GM23338 (cell line): ENCODE measurements around the gene FBXO41. TPM values are rescaled to one million over a fixed set of nuclear protein-coding genes. Genes with fewer than 3 reads are reported as not detected.

Source experiments
- ATAC-seq: fragments of 200-7000 bp; cut with Tn5 transposase; 3 replicates; pipeline ENCODE4 v1.9.1; 2020
- DNase-seq: peaks from one replicate; pipeline ENCODE4 v3.0.0-alpha.2; 2015; ENCODE audit warnings: low spot score
- H2AFZ ChIP-seq: fragments of 200-600 bp; sonication (generic); 2 replicates; pipeline ENCODE4 v1.8.0; 2016; ENCODE audit warnings: antibody characterized with exemption, mild to moderate bottlenecking, moderate library complexity
- H3F3A ChIP-seq: fragments of 200-600 bp; sonication (generic); replicated peaks from 2 replicates; pipeline ENCODE4 v1.8.0; 2017; ENCODE audit warnings: antibody characterized with exemption, mixed run types, low read depth
- H3K27ac ChIP-seq: fragments of 200-600 bp; sonication (generic); 2 replicates; pipeline ENCODE4 v1.6.1; 2016; ENCODE audit warnings: low read depth
- H3K27me3 ChIP-seq: fragments of 200-600 bp; sonication (generic); 2 replicates; pipeline ENCODE4 v1.8.0; 2016; ENCODE audit warnings: mild to moderate bottlenecking, mixed run types, moderate library complexity; ENCODE audit not compliant: insufficient read depth
- H3K36me3 ChIP-seq: fragments of 200-600 bp; sonication (generic); 2 replicates; pipeline ENCODE4 v1.8.0; 2016; ENCODE audit warnings: mild to moderate bottlenecking; ENCODE audit not compliant: insufficient read depth
- H3K4me1 ChIP-seq: fragments of 200-600 bp; sonication (generic); 2 replicates; pipeline ENCODE4 v1.8.0; 2016; ENCODE audit warnings: mild to moderate bottlenecking, moderate library complexity; ENCODE audit not compliant: insufficient read depth
- H3K4me2 ChIP-seq: fragments of 200-600 bp; sonication (generic); 2 replicates; pipeline ENCODE4 v1.7.1; 2017; ENCODE audit warnings: mixed run types
- H3K4me3 ChIP-seq: fragments of 200-600 bp; sonication (generic); 2 replicates; pipeline ENCODE4 v1.6.1; 2016; ENCODE audit warnings: mixed run types
- H3K79me2 ChIP-seq: fragments of 200-600 bp; sonication (generic); replicated peaks from 2 replicates; pipeline ENCODE4 v1.8.0; 2017; ENCODE audit warnings: mild to moderate bottlenecking; ENCODE audit not compliant: insufficient read depth
- H3K9me2 ChIP-seq: fragments of 200-600 bp; sonication (generic); 2 replicates; pipeline ENCODE4 v1.8.0; 2017; ENCODE audit not compliant: insufficient read depth
- H4K20me1 ChIP-seq: fragments of 200-600 bp; sonication (generic); replicated peaks from 2 replicates; pipeline ENCODE4 v1.8.0; 2017; ENCODE audit warnings: mild to moderate bottlenecking; ENCODE audit not compliant: insufficient read depth
- H3K27ac Mint-ChIP-seq: 2 replicates; pipeline ENCODE4 v1.8.0; 2020; ENCODE audit warnings: inconsistent platforms, mild to moderate bottlenecking, moderate library complexity, mixed read lengths
- H3K27me3 Mint-ChIP-seq: 3 replicates; pipeline ENCODE4 v1.8.0; 2022; ENCODE audit warnings: low read depth, mild to moderate bottlenecking, moderate library complexity, mixed read lengths, inconsistent platforms; ENCODE audit not compliant: insufficient read depth, poor library complexity
- H3K36me3 Mint-ChIP-seq: 3 replicates; pipeline ENCODE4 v1.8.0; 2021; ENCODE audit warnings: low read depth, mild to moderate bottlenecking, inconsistent platforms, moderate library complexity, mixed read lengths
- H3K4me1 Mint-ChIP-seq: 3 replicates; pipeline ENCODE4 v1.8.0; 2020; ENCODE audit warnings: mild to moderate bottlenecking, inconsistent platforms, mixed read lengths
- H3K4me3 Mint-ChIP-seq: 3 replicates; pipeline ENCODE4 v1.8.0; 2021; ENCODE audit warnings: moderate library complexity, mild to moderate bottlenecking, inconsistent platforms, mixed read lengths
- H3K9me3 Mint-ChIP-seq: 3 replicates; pipeline ENCODE4 v1.8.0; 2020; ENCODE audit warnings: moderate library complexity, mild to moderate bottlenecking, inconsistent platforms, mixed read lengths
- CREB1 ChIP-seq: fragments of 250-450 bp; sonication (Bioruptor Pico); IDR thresholded peaks from 2 replicates; pipeline ENCODE4 v1.5.0; 2020; ENCODE audit warnings: low read depth, mild to moderate bottlenecking, moderate library complexity
- CTCF ChIP-seq, 2 experiments: fragments of 200-600 bp in 1 of 2; sonication (generic) in 1 of 2; conservative IDR thresholded peaks; 2 replicates each; pipeline versions ENCODE4 v1.5.1 to v1.6.1; 2016 to 2017; ENCODE audit warnings: antibody characterized with exemption in 2 of 2, low read depth in 2 of 2, mild to moderate bottlenecking in 2 of 2, moderate library complexity in 1 of 2
- ETS1 ChIP-seq: IDR thresholded peaks from 2 replicates; pipeline ENCODE4 v1.6.1; 2016; ENCODE audit warnings: antibody characterized with exemption
- EZH2 ChIP-seq: fragments of 200-600 bp; sonication (generic); IDR thresholded peaks from one replicate; pipeline ENCODE4 v1.8.0; 2017; ENCODE audit warnings: antibody characterized with exemption, mild to moderate bottlenecking, low read depth; ENCODE audit not compliant: unreplicated experiment
- EZH2phosphoT487 ChIP-seq: fragments of 200-600 bp; sonication (generic); IDR thresholded peaks from one replicate; pipeline ENCODE4 v1.8.1; 2018; ENCODE audit warnings: antibody characterized with exemption; ENCODE audit not compliant: unreplicated experiment
- JUNB ChIP-seq: IDR thresholded peaks from one replicate; pipeline ENCODE4 v1.6.1; 2016; ENCODE audit warnings: antibody characterized with exemption; ENCODE audit not compliant: unreplicated experiment
- NANOG ChIP-seq: IDR thresholded peaks from 2 replicates; pipeline ENCODE4 v1.6.1; 2016; ENCODE audit warnings: antibody characterized with exemption, borderline replicate concordance
- POLR2AphosphoS5 ChIP-seq: IDR thresholded peaks from 2 replicates; pipeline ENCODE4 v1.6.1; 2016; ENCODE audit warnings: antibody characterized with exemption, low read depth
- STAT1 ChIP-seq: IDR thresholded peaks from one replicate; pipeline ENCODE4 v1.6.1; 2016; ENCODE audit warnings: antibody characterized with exemption; ENCODE audit not compliant: unreplicated experiment
- ZNF114 ChIP-seq: fragments of 250-450 bp; sonication (Bioruptor Pico); IDR thresholded peaks from 2 replicates; pipeline ENCODE4 v1.5.0; 2020; ENCODE audit warnings: mild to moderate bottlenecking, moderate library complexity
- ZNF331 ChIP-seq: fragments of 250-450 bp; sonication (Bioruptor Pico); IDR thresholded peaks from 2 replicates; pipeline ENCODE4 v1.5.0; 2020; ENCODE audit warnings: low read depth, mild to moderate bottlenecking, moderate library complexity
- polyA plus RNA-seq: library from polyadenylated mRNA; unstranded; fragments of >200 nt; fragmentation: Nextera tagmentation; extraction: Ambion mirVana; gene quantifications from 2 replicates; pipeline ENCODE4 v1.2.1, GENCODE V29; 2016
- total RNA-seq: library from RNA; depleted of rRNA; stranded (reverse); fragments of >200 nt; shearing (Covaris generic); gene quantifications from 2 replicates; pipeline ENCODE4 v1.2.3, GENCODE V29; 2014
- TF ChIP-seq, protein P1 (sequence below): fragments of 250-450 bp; sonication (Bioruptor Pico); IDR thresholded peaks from 2 replicates; pipeline ENCODE4 v1.5.0; 2020; ENCODE audit warnings: mild to moderate bottlenecking, moderate library complexity
- TF ChIP-seq, protein P2 (sequence below): IDR thresholded peaks from one replicate; pipeline ENCODE4 v1.6.1; 2018; ENCODE audit warnings: antibody characterized with exemption; ENCODE audit not compliant: unreplicated experiment

Gene FBXO41
- total and polyA plus RNA-seq, 2 experiments from 2014 or later: 3.5 to 13.8 TPM

- Mint-ChIP-seq H3K27ac (no peak overlapping the region), H3K9me3 (no peaks in the 10 kb centered on the region), H3K36me3 (no peaks in the 10 kb centered on the region), H3K4me1 (peaks cover 11% of the 10 kb centered on the region; the same call in 2 of the 3 replicates), H3K27me3 (peaks cover 36% of the 10 kb centered on the region), H3K4me3 (no peak overlapping the region)
- Histone ChIP-seq H3K9me2 (no peaks in the 10 kb centered on the region), H3K79me2 (no peaks in the 10 kb centered on the region), H3K4me3 (no peak overlapping the region), H3K36me3 (no peaks in the 10 kb centered on the region), H3K4me1 (peaks cover 6% of the 10 kb centered on the region; the same call in 1 of the 2 replicates), H3F3A (no peaks in the 10 kb centered on the region), H3K4me2 (no peak overlapping the region), H3K27me3 (peaks cover 56% of the 10 kb centered on the region), H2AFZ (no peak overlapping the region), H4K20me1 (no peaks in the 10 kb centered on the region; the same call in 1 of the 2 replicates), H3K27ac (no peak overlapping the region)
- no peak for TF ChIP-seq EZH2phosphoT487
- no peak for TF ChIP-seq NANOG
- TF ChIP-seq CREB1 (CRISPR knock-in tag): no peak
- TF ChIP-seq EZH2: no peak
- no peak for TF ChIP-seq ZNF114 (CRISPR knock-in tag)
- no peak for TF ChIP-seq JUNB
- no peak for TF ChIP-seq ETS1
- TF ChIP-seq ZNF331 (CRISPR knock-in tag): no peak
- TF ChIP-seq, protein P1, sequence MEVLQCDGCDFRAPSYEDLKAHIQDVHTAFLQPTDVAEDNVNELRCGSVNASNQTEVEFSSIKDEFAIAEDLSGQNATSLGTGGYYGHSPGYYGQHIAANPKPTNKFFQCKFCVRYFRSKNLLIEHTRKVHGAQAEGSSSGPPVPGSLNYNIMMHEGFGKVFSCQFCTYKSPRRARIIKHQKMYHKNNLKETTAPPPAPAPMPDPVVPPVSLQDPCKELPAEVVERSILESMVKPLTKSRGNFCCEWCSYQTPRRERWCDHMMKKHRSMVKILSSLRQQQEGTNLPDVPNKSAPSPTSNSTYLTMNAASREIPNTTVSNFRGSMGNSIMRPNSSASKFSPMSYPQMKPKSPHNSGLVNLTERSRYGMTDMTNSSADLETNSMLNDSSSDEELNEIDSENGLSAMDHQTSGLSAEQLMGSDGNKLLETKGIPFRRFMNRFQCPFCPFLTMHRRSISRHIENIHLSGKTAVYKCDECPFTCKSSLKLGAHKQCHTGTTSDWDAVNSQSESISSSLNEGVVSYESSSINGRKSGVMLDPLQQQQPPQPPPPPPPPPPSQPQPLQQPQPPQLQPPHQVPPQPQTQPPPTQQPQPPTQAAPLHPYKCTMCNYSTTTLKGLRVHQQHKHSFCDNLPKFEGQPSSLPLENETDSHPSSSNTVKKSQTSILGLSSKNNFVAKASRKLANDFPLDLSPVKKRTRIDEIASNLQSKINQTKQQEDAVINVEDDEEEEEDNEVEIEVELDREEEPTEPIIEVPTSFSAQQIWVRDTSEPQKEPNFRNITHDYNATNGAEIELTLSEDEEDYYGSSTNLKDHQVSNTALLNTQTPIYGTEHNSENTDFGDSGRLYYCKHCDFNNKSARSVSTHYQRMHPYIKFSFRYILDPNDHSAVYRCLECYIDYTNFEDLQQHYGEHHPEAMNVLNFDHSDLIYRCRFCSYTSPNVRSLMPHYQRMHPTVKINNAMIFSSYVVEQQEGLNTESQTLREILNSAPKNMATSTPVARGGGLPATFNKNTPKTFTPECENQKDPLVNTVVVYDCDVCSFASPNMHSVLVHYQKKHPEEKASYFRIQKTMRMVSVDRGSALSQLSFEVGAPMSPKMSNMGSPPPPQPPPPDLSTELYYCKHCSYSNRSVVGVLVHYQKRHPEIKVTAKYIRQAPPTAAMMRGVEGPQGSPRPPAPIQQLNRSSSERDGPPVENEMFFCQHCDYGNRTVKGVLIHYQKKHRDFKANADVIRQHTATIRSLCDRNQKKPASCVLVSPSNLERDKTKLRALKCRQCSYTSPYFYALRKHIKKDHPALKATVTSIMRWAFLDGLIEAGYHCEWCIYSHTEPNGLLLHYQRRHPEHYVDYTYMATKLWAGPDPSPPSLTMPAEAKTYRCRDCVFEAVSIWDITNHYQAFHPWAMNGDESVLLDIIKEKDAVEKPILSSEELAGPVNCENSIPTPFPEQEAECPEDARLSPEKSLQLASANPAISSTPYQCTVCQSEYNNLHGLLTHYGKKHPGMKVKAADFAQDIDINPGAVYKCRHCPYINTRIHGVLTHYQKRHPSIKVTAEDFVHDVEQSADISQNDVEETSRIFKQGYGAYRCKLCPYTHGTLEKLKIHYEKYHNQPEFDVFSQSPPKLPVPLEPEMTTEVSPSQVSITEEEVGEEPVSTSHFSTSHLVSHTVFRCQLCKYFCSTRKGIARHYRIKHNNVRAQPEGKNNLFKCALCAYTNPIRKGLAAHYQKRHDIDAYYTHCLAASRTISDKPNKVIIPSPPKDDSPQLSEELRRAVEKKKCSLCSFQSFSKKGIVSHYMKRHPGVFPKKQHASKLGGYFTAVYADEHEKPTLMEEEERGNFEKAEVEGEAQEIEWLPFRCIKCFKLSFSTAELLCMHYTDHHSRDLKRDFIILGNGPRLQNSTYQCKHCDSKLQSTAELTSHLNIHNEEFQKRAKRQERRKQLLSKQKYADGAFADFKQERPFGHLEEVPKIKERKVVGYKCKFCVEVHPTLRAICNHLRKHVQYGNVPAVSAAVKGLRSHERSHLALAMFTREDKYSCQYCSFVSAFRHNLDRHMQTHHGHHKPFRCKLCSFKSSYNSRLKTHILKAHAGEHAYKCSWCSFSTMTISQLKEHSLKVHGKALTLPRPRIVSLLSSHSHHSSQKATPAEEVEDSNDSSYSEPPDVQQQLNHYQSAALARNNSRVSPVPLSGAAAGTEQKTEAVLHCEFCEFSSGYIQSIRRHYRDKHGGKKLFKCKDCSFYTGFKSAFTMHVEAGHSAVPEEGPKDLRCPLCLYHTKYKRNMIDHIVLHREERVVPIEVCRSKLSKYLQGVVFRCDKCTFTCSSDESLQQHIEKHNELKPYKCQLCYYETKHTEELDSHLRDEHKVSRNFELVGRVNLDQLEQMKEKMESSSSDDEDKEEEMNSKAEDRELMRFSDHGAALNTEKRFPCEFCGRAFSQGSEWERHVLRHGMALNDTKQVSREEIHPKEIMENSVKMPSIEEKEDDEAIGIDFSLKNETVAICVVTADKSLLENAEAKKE (CRISPR knock-in tag): no peak
- no peak for TF ChIP-seq STAT1
- TF ChIP-seq CTCF (conservative IDR thresholded peaks at IDR 0.05; ENCODE audit: low read depth in 2 of 2): no peak
- TF ChIP-seq, protein P2, sequence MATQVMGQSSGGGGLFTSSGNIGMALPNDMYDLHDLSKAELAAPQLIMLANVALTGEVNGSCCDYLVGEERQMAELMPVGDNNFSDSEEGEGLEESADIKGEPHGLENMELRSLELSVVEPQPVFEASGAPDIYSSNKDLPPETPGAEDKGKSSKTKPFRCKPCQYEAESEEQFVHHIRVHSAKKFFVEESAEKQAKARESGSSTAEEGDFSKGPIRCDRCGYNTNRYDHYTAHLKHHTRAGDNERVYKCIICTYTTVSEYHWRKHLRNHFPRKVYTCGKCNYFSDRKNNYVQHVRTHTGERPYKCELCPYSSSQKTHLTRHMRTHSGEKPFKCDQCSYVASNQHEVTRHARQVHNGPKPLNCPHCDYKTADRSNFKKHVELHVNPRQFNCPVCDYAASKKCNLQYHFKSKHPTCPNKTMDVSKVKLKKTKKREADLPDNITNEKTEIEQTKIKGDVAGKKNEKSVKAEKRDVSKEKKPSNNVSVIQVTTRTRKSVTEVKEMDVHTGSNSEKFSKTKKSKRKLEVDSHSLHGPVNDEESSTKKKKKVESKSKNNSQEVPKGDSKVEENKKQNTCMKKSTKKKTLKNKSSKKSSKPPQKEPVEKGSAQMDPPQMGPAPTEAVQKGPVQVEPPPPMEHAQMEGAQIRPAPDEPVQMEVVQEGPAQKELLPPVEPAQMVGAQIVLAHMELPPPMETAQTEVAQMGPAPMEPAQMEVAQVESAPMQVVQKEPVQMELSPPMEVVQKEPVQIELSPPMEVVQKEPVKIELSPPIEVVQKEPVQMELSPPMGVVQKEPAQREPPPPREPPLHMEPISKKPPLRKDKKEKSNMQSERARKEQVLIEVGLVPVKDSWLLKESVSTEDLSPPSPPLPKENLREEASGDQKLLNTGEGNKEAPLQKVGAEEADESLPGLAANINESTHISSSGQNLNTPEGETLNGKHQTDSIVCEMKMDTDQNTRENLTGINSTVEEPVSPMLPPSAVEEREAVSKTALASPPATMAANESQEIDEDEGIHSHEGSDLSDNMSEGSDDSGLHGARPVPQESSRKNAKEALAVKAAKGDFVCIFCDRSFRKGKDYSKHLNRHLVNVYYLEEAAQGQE: no peak
- no peak for TF ChIP-seq POLR2AphosphoS5
- ATAC-seq: no peak
- DNase-seq: peak; percentile 32
Measured at GRCh38 chr2:73297151-73297559, 12.9 kb upstream of the FBXO41 start.
